Measurements from ENCODE around the gene BLTP2. TPM values are rescaled to one million over a fixed set of nuclear protein-coding genes. Genes with fewer than 3 reads are reported as not detected.

Gene BLTP2
- total RNA-seq, 1 experiment from 2014 or later, result 137 TPM

DNA sequence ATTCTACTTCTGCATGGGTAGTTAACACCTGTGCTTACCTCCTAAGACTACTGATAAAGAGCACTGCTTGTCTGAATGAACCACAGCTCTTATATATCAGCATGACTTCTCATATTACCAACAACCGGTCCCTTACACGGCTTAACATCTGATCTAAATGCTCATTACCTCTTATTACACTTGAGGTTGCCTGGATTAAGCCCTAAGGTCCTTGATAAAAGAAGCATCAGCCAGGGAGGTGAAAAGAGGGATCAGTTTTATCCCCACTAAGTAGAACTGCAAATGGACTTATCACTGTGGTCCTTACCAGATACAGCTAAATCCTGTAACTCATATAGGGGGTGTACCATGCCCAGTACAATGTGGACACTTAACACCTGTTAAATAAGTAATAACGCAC is 22.8 kb downstream of the BLTP2 start:
- H2BK12ac ChIP-seq (ENCODE audit: insufficient read length, low read depth, low read length), result no peak overlapping the region
- H2BK15ac ChIP-seq (ENCODE audit: low read depth, low read length), result no peak overlapping the region
- Mint-ChIP-seq H3K36me3 (ENCODE audit: insufficient read depth in 1 of 3, low read depth in 3 of 3) (peaks cover 50 to 92% (median 86%) of the 10 kb centered on the region in 3 experiments; a peak in 6 of 7 replicates), H3K4me3 (no peak overlapping the region), H3K27ac (no peak overlapping the region), H3K9me3 (no peaks in the 10 kb centered on the region), H3K4me1 (no peaks in the 10 kb centered on the region), H3K27me3 (ENCODE audit: low read depth) (no peaks in the 10 kb centered on the region)
- H2BK20ac ChIP-seq (ENCODE audit: low read depth, low read length, poor library complexity, severe bottlenecking), result no peak overlapping the region
- no peak overlapping the region for H3K4me2 ChIP-seq (ENCODE audit: insufficient read depth, insufficient read length, low read length)
- no peak overlapping the region for H3K27ac ChIP-seq (ENCODE audit: insufficient read length, low read depth, low read length)
- no peak overlapping the region for H4K91ac ChIP-seq (ENCODE audit: insufficient read length, low read depth, low read length)
- H2BK5ac ChIP-seq (ENCODE audit: insufficient read length, low read length), result no peak overlapping the region
- H4K5ac ChIP-seq (ENCODE audit: insufficient read length, low read depth, low read length), result no peak overlapping the region
- no peaks in the 10 kb centered on the region for H3K23me2 ChIP-seq (ENCODE audit: insufficient read length, low read depth, low read length, poor library complexity, severe bottlenecking)
- no peak overlapping the region for H3K4ac ChIP-seq (ENCODE audit: low read depth, low read length)
- DNase-seq, result no peak
- H2BK120ac ChIP-seq (ENCODE audit: low read depth, low read length, poor library complexity, severe bottlenecking), result no peak overlapping the region
- H4K20me1 ChIP-seq (ENCODE audit: control insufficient read depth, insufficient read depth, insufficient read length), result no peaks in the 10 kb centered on the region
- no peak overlapping the region for H4K8ac ChIP-seq (replicated peaks; ENCODE audit: insufficient read length, low read depth, low read length)
- no peak overlapping the region for H2AFZ ChIP-seq (ENCODE audit: low read length)
- H3K4me1 ChIP-seq (ENCODE audit: insufficient read depth, low read length), result no peaks in the 10 kb centered on the region
- H3K27me3 ChIP-seq (ENCODE audit: insufficient read depth, low read length), result no peaks in the 10 kb centered on the region
- no peak overlapping the region for H3K23ac ChIP-seq (ENCODE audit: insufficient read length, low read depth, low read length)
- no peak overlapping the region for H3K18ac ChIP-seq (ENCODE audit: insufficient read length, low read depth, low read length)
- no peak overlapping the region for H3K14ac ChIP-seq (ENCODE audit: insufficient read depth, low read length)
- H3K79me1 ChIP-seq (ENCODE audit: insufficient read depth, low read depth, low read length, poor library complexity, severe bottlenecking), result no peaks in the 10 kb centered on the region
- H3T11ph ChIP-seq (ENCODE audit: low read length), result no peak overlapping the region
- no peak overlapping the region for H3K9ac ChIP-seq (ENCODE audit: extremely low read depth, insufficient read length, low read length)
- H3K56ac ChIP-seq (ENCODE audit: insufficient read length, low read depth, low read length), result no peak overlapping the region
- H2AK5ac ChIP-seq (ENCODE audit: insufficient read length, low read length), result no peak overlapping the region
- no peak for TF ChIP-seq CTCF (conservative IDR thresholded peaks at IDR 0.05)
- H3K9me3 ChIP-seq (ENCODE audit: control insufficient read depth, low read depth, low read length), result no peaks in the 10 kb centered on the region
- no CpG with 5 or more reads among the region's 3 CpGs for WGBS (ENCODE audit: extremely low coverage, insufficient read length, low lambda C conversion rate)
- no peaks in the 10 kb centered on the region for H3K79me2 ChIP-seq (ENCODE audit: insufficient read depth, low read length)
